GM18508 (cell line): Measurements from ENCODE around the gene ZC3HAV1L.
"Not testable (repeated sequence)": the region's sequence is repeated elsewhere in the genome, so short reads cannot be mapped to it uniquely, and the experiment has no call there.

Source experiments
- ATAC-seq: cut with Tn5 transposase; IDR thresholded peaks from one replicate; pipeline ENCODE4 v1.9.1; 2021; ENCODE audit warnings: moderate number of reproducible peaks; ENCODE audit not compliant: insufficient read depth, unreplicated experiment

The ZC3HAV1L gene, protein sequence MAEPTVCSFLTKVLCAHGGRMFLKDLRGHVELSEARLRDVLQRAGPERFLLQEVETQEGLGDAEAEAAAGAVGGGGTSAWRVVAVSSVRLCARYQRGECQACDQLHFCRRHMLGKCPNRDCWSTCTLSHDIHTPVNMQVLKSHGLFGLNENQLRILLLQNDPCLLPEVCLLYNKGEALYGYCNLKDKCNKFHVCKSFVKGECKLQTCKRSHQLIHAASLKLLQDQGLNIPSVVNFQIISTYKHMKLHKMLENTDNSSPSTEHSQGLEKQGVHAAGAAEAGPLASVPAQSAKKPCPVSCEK

DNA sequence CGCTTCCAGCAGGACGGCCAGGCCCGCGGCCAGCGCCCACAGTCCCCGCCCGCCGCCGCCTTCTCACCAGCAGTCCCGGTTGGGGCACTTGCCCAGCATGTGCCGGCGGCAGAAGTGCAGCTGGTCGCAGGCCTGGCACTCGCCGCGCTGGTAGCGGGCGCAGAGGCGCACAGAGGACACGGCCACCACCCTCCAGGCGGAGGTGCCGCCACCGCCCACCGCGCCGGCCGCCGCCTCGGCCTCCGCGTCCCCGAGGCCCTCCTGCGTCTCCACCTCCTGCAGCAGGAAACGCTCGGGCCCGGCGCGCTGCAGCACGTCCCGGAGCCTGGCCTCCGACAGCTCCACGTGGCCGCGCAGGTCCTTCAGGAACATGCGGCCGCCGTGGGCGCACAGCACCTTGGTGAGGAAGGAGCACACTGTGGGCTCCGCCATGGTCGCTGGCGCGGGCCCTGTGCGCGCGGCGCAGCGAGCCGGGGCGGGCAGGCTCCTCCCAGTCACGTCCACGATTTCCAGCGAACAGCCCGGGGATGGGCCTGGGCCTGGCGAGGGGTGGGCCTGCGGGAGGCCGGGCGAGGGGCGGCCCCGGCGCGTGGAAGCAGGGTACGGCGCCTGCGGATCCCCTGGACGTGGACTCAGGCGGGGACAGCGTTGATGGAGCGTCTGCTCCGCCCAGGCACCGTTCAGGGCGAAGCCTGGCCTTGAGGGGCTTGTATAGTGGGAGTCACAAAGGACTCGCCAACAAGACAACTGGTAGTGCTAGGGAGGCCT, at the start of gene ZC3HAV1L:
TSS of gene ZC3HAV1L (minus strand) at position 457 of the 768 bp plus-strand sequence. CDS start at position 432, 25 bp downstream.
- peak; percentile 66 for ATAC-seq

DNA sequence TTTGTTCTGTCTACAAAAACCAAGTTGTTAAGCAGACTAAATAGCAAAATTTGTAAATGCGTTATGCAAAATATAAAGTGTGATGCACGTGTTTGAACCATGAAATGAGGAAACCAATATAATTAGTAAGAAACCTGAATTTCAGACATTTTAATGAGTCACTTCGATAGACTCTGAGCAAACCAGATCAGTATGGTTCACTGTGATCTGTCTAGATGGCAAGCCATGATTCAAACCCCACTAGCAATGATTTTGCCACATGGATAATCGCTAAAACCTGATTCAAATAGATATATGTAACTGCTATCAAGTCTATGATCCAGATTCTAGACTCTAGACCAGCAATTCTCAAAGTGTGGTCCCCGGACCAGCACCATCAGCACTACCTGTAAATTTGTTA, 48.9 kb upstream of the ZC3HAV1L start:
- ATAC-seq: no peak

DNA sequence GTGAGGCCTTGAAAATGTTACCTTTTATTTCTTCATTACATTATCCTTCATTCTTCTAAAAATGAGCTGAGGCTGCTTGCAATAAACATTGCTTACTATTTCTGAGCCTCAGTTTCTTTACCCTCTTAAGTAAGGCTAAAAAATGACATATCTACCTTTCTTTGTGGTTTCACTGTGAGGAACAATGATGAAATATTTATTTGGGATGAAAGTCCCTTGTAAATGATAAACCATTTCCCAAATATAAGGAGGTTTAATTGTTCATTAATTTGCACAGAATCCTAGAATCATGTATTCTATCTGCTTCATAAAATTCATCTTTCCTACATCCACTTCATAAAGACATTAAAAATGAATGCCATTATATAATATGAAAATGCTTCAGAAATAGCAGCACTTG, 45.7 kb upstream of the ZC3HAV1L start:
- no peak for ATAC-seq

DNA sequence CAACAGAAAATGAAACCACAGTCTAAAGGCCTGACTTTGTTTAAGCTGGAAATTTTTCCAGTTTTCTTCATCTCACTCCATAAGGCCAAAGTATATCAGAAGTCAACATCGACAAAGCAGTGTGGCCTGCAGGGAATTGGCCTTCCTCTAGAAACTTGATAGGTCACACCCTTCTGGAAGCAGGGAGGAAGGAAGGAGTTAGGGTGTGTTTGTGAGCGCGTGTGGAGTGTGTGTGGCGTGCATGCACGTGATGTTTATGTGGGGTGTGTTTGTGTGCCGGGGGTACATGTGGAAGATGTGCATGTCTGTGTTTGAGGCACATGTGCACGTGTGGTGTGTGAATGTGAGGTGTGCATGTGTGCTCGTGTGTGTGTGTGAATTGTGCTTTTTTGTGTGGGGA, 45.1 kb upstream of the ZC3HAV1L start:
- ATAC-seq: no peak

DNA sequence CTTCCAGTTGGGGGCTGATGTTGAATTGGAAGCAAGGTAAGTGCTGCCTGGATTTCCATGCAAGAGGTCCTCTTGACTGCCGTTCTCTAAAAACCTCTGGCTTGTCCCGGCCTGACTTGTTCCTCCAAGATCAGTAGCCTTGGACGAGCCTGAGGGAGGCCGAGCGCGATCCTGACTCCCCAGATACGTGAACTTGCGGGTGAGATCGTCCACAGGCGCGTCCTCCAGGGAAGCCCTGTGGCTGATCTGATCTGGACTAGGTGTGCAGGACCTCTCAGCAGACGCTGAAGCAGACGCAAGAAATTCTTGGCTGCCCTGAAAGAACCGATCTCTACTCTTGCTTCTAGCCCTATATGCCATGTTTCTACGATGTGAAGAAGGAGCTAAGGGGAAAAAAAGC, 44.0 kb upstream of the ZC3HAV1L start:
- ATAC-seq: no peak

DNA sequence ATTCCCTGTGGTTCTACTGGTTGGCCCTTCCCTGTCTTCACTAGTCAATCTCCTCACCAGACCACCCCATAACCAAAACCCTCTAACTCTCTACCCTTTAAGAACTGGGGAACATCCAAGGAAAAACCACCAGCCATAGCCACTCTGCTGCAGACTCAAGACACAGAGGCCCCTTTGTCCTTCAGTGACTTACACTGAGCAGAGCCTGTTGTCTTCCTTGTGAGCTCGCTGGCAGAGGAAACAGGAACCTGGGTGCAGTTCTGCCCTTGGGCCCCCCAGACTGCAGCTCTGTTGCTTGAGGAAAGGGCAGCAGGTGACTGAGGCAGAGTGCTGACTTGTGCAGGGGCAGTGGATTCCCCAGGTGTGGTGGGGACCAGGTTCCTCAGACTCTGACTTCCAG, 43.1 kb upstream of the ZC3HAV1L start:
- ATAC-seq: no peak

DNA sequence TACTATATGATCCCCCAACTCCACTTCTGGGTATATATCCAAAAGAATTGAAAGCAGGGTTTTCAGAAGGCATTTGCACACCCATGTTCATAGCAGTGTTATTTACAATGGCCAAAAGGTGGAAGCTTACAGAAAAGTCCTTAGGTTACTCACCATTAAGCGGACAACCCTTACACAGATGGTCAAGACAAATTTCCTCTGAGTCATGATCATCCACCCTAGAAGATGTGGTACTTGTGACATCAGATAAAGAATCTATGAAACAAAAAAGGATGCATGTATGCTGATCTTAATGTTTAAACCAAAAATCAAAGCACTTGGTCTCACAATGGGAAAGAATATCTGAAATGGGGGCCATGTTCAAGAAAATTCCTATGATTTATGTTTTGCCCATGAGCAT, 42.6 kb upstream of the ZC3HAV1L start:
- no peak for ATAC-seq

DNA sequence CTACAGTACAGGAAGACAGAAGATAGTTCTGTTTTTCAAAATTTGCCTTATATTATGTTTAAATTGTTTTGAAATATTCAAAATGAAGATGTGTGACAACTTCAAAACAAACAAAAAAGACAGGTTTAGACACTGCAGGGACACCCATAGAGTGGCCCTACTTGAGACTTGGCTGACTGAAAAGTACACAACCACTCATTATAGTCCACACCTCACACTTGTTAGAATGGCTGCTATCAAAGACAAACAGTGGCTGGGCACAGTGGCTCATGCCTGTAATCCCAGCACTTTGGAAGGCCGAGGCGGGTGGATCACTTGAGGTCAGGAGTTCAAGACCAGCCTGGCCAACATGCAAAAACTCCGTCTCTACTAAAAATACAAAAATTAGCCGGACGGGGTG, 41.9 kb upstream of the ZC3HAV1L start:
- not testable (repeated sequence) for ATAC-seq

DNA sequence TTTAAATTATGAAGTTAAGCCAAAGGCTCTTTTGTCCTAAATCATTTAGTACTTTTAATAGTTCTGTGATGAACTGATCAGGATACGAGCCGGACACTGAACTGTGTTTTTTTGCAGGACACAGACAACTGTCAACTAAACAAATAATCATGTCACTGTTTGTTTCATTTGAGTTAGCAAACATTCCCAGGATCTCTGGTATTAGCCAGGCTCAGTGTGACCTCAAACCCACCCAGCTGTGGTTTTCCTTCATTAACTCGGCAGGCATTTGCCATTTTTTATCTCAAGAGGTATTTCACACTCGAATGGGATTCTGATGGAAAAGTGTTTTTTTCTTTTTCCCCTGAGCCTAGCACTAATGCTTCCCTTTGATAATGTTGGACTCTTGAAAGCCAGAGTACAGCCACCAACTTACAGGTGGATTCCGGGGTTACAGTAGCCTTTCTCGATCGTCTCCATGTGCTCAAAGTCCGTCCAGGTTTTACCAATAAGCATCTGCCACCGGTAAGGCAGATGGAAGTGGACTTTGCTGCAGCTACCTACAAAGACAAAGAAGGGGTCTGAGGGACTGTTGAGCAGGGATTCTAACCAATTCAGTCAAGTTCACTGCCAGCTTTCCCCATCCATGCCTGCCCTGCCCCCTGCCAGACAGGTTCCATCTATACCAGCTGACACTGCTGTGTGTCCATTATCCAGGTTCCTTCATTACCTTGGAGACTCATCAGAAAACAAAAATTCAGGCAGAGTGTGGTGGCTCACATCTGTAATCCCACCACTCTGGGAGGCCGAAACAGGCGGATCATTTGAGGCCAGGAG, 40.2 kb upstream of the ZC3HAV1L start:
- ATAC-seq: no peak

DNA sequence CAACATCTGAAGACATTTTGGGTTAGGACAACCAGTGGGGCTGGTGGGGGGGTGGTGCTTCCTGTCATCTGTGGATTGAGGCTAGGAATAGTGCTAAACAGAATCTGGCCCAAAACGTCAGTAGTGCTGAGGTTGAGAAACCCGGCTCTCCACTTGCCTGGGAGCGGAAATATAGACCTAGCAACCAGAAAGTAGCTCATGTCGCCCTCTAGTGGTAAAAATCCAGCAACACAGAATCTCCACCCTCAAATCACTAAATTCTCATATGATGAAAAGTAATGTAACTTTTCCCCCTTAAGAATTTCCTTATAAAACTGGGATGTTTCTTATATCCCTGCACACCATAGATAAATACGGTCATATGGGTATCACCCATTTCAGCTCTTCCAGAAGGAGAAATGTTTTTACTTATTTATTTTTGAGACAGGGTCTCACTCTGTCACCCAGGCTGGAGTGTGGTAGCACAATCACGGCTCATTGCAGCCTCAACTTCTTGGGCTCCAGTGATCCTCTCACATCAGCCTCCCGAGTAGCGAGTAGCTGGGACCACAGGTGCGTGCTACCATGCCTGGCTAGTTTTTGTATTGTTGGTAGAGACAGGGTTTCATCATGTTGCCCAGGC, 39.3 kb upstream of the ZC3HAV1L start:
- ATAC-seq: peak; percentile 77

DNA sequence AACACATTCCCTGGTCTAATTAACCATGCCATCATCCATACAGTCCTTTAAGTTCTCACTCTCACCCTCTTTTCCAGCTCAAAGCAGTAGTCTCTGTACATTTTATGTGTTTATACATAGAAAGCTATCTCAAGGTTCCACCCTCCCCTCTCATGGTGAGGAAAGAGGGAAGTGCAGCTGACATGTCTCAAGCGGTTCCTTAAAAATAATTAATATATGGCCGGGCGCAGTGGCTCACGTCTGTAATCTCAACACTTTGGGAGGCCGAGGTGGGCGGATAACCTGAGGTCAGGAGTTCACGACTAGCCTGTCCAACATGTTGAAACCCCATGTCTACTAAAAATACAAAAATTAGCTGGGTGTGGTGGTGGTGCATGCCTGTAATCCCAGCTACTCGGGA, 37.0 kb upstream of the ZC3HAV1L start:
- no peak for ATAC-seq

DNA sequence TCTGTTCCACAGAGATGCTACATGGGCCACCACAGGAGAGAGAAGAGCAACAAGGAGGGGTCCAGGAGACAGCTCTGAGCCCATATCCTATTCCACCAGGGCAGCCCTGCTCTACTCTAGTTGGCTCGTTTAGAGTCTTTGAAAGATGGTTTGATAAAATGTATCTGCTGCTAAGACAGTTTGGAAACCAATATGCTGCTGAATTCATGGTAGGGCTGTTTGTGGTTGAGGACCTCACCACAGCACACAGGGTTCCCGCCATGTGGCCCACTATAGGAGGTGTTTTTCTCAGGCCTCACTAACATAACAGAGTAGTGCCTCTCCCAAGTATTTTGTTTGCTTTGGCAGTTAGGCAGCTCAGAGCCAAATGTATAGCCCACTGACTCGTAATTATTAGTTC, 35.8 kb upstream of the ZC3HAV1L start:
- ATAC-seq: no peak

DNA sequence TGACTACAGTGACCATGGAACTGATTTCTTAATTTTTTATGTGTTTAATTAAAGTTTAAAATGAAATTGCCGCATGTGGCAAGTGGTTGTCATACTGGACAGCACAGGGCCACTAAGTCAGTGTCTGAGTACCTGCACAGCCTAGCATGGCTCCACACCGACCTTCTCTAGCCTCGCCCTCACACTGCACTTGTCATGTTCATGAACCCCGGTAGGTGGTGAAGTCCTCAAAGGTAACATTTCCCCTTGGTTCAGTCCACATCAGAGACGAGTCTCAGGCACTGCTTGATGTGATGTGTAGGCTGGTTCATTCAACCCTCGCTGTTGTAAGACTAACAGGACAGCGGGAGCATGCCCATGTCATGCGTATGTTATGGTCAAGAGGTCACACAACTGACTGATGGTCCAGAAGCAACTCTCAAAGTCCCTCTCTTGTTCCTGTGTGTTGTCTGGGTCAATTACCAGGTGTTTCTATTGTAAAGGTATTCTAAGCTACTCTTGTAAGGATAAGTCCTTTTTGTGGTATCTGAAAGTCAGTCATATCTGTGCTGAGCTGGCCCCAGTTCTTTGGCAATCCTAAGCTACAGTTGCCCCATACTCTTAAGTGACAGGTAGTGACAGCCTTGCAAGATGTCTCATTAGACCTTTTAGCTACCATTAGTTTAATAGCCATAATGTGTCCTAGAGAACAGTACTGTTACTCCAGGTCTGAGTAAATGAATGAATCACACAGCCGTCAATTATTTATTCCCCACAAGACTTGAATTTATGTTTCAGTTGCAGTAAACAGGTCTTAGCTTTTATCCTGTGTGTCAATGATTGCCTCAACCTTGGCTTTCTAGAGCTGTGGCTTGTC, 32.9 kb upstream of the ZC3HAV1L start:
- no peak for ATAC-seq

DNA sequence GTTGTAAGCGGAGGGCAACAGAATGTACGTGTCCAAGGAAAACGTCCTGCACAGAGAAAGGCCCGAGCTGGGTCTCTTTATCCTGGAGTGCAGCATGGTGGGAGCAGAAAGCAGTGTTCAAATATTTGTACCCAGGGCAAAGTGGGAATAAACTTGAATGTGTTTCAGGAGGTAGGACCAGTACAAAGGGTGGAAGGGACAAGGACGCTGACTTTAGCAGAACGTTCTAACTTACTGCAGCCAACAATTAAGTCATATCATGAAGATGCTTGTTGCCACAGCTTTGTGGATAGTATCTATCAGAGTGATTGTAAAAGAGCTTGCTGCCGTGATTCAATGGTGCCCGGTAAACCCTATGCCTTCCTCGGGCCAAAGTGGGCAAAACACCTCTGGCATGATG, 30.5 kb upstream of the ZC3HAV1L start:
- ATAC-seq: no peak

DNA sequence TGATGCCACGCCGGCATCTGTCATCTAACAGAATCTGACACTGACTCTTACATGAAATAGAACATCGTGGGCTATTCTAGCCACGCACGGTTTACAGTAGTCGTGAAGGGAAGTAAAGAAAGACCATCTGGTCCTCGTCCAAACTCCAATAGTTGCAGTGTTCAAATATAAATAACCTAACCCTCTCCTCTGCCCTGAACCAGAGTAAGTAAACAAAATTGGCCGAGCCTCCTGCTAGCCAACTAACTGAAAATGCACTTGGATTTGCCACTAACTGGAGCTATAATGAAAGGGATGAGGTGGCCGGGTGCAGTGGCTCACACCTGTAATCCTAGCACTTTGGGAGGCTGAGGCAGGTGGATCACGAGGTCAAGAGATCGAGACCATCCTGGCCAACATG, 29.5 kb upstream of the ZC3HAV1L start:
- no peak for ATAC-seq

DNA sequence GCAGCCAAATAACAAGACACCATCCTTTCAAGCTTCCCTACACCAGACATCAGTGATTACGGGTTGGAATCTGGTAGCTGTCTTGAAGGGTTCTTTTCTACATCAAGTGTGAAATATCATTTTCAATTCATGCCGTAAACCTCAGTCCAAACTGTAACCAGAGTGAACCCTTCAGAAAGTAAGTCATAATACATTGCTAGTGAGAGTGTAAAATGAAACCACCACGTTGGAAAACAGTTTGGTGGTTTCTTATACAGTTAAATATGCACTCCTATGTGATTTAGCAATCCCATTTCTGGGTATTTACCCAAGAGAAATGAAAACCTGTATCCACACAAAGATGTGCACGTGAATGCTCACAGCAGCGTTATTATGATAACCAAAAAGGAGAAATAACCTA, 25.6 kb upstream of the ZC3HAV1L start:
- no peak for ATAC-seq

DNA sequence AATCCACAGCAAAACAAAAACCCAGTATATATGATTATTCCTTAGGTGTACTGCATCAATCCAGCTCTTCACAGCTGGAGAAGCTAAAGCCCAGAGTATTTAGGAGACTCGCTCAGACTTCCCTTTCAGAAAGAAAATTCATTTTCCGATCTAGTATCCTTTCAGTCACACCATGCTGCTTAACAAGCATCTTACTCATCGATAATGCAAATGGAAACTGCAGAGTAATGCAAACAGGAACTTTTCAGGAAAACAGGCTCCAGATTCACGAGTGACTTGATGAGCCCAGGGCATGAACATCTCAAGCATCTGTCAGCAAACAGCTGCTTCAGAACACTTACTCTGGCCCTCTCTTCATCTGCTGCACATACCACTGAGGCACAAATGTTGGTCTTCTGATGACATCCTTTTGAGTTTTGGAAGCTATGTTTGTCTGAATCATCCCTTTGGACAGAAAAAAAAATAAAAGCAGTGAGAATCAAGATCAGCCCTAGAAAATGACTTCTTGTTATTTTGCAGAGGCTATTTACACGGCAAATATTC, 24.9 kb upstream of the ZC3HAV1L start:
- ATAC-seq: no peak

DNA sequence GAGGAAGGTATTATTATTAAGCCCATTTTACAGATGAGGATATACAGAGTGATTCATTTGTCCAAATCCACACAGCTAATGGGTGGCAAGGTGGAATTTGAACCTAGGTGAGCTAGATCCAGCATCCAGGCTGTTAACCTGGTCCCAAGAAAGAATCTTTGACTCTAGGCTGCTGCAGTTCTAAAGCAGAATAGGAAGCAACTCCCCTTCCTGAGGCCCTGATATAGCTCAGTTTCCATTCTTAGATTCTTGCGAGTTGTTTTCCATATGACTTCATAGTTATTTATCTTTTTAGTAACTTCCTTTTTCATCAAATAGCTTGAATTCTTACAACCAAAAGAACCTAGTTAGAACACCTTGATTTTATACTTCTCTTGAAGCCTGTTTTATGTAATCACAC, 24.1 kb upstream of the ZC3HAV1L start:
- no peak for ATAC-seq

DNA sequence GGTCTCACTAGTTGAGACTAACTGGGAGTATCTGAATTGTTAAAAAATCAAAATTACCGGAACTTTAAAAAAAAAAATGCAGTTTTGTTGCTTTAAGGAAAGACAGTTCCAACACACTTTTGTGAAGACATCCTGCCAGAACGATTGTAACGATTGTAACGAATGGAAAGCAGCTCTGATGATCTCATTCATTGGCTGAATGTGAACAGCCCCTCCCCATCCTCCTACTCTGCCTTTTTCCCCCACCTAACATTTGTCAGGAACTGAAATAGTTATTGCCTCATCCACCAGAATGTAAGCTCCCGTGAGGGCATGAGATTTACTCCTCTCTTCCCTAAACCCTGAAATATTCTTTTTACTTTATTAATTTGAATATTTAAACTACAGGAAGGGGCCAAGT, 23.1 kb upstream of the ZC3HAV1L start:
- ATAC-seq: no peak
